Gastroesophageal sphincter (tissue), 4 donors: ENCODE measurements around the gene APOB. TPM values are rescaled to one million over a fixed set of nuclear protein-coding genes. Genes with fewer than 3 reads are reported as not detected.

Experiments
- ATAC-seq: fragments of 150-250 bp; one replicate; pipeline ENCODE4 v1.9.1; 2016; ENCODE audit warnings: mild to moderate bottlenecking, moderate library complexity
- H3K27ac ChIP-seq, 4 donors: fragments of 200-600 bp; sonication (generic) in 3 of 4; 1 replicate in 3 of 4; 2 replicates in 1 of 4; pipeline ENCODE4 v1.5.1; 2016 to 2019
- H3K27me3 ChIP-seq: fragments of 200-600 bp; sonication (generic); one replicate; pipeline ENCODE4 v1.5.1; 2019
- H3K36me3 ChIP-seq, 2 donors: fragments of 200-600 bp; sonication (generic); one replicate each; pipeline ENCODE4 v1.5.1; 2019; ENCODE audit warnings: control low read depth in 1 of 2
- H3K4me1 ChIP-seq, 3 donors: fragments of 200-600 bp; sonication (generic); 1 replicate in 2 of 3; 2 replicates in 1 of 3; pipeline ENCODE4 v1.5.1; 2016 to 2019; ENCODE audit warnings: control low read depth in 2 of 3
- H3K4me3 ChIP-seq, 2 donors: fragments of 200-600 bp; sonication (generic); one replicate each; pipeline ENCODE4 v1.5.1; 2019; ENCODE audit warnings: mild to moderate bottlenecking in 1 of 2, moderate library complexity in 1 of 2
- H3K9me3 ChIP-seq, 3 donors: fragments of 200-600 bp; sonication (generic); one replicate each; pipeline ENCODE4 v1.5.1; 2017 to 2019; ENCODE audit warnings: control low read depth in 2 of 3
- CTCF ChIP-seq, 4 experiments: fragments of 200-600 bp in 2 of 4; fragments of 450-650 bp in 2 of 4; sonication (generic) in 1 of 4; IDR thresholded peaks; one replicate each; pipeline ENCODE4 v1.5.1; 2017 to 2019; ENCODE audit warnings: antibody characterized with exemption in 4 of 4, mild to moderate bottlenecking in 2 of 4, moderate library complexity in 2 of 4
- EP300 ChIP-seq: sonication (generic); formaldehyde crosslinking; IDR thresholded peaks from one replicate; pipeline ENCODE4 v1.6.1; 2017; ENCODE audit warnings: antibody characterized with exemption, mild to moderate bottlenecking
- POLR2A ChIP-seq, 2 donors: fragments of 450-650 bp; IDR thresholded peaks; one replicate each; pipeline ENCODE4 v1.6.1; 2017; ENCODE audit warnings: antibody characterized with exemption in 2 of 2, mild to moderate bottlenecking in 2 of 2, moderate library complexity in 1 of 2
- POLR2AphosphoS5 ChIP-seq: sonication (generic); formaldehyde crosslinking; IDR thresholded peaks from one replicate; pipeline ENCODE4 v1.6.1; 2017; ENCODE audit warnings: antibody characterized with exemption
- whole genome bisulfite sequencing, 2 donors: methylation state at CpG; one replicate each; pipeline ENCODE4 v1.1.5; 2018; ENCODE audit warnings: low coverage in 1 of 2; 5-methylcytosine and 5-hydroxymethylcytosine counted together
- total RNA-seq, 4 donors: library from RNA; depleted of rRNA; stranded (reverse); fragments of >200 nt; gene quantifications; one replicate each; pipeline ENCODE4 v1.1.0, GENCODE V29; 2016

Gene APOB
- total RNA-seq, 4 donors from 2014 or later = 1.2 to 7.8 (median 2.8) TPM

- H3K4me1 ChIP-seq = peaks cover 2 to 48% (median 6%) of the 10 kb centered on the region in 3 donors
- TF ChIP-seq EP300 (no peak), POLR2AphosphoS5 (no peak), CTCF (IDR thresholded peaks at IDR 0.05) (no peak), POLR2A (IDR thresholded peaks at IDR 0.05) (no peak)
- peak overlapping the region; percentile 52 to 85 (median 71) for H3K27ac ChIP-seq
- H3K36me3 ChIP-seq = no peaks in the 10 kb centered on the region
- 89% methylated on average over 3 of the region's 3 CpGs; no CpG with 5 or more reads in 1 of the 2 donors for WGBS, 2 donors
- no peaks in the 10 kb centered on the region for H3K9me3 ChIP-seq
- H3K4me3 ChIP-seq = no peak overlapping the region
- H3K27me3 ChIP-seq = no peaks in the 10 kb centered on the region
- ATAC-seq = no peak
Measured at GRCh38 chr2:21037671-21038108, 6.2 kb downstream of the APOB start.

- H3K27ac ChIP-seq = peak overlapping the region in 3 of 4 donors; percentile 60 to 85 (median 82)
- no peaks in the 10 kb centered on the region for H3K27me3 ChIP-seq
- H3K9me3 ChIP-seq = no peaks in the 10 kb centered on the region
- TF ChIP-seq POLR2AphosphoS5 = no peak
- no peak for TF ChIP-seq CTCF (IDR thresholded peaks at IDR 0.05)
- TF ChIP-seq POLR2A (IDR thresholded peaks at IDR 0.05) = no peak
- TF ChIP-seq EP300 = no peak
- no peak overlapping the region for H3K4me3 ChIP-seq
- H3K36me3 ChIP-seq = no peaks in the 10 kb centered on the region
- peaks cover 2 to 41% (median 6%) of the 10 kb centered on the region in 3 donors for H3K4me1 ChIP-seq
- no peak for ATAC-seq
- WGBS, 2 donors = 94 to 97% methylated on average over 8 to 10 of the region's 15 CpGs
Measured at GRCh38 chr2:21036708-21037670, 6.9 kb downstream of the APOB start.

GRCh38 chr2:21035974-21036707, 7.7 kb downstream of the APOB start:
- Histone ChIP-seq H3K36me3 (no peaks in the 10 kb centered on the region), H3K4me1 (peaks cover 2 to 36% (median 6%) of the 10 kb centered on the region in 3 donors), H3K27me3 (no peaks in the 10 kb centered on the region), H3K4me3 (no peak overlapping the region), H3K27ac (no peak overlapping the region), H3K9me3 (no peaks in the 10 kb centered on the region)
- ATAC-seq = no peak
- WGBS, 2 donors = 95% methylated on average over 3 of the region's 4 CpGs; no CpG with 5 or more reads in 1 of the 2 donors
- TF ChIP-seq POLR2A (IDR thresholded peaks at IDR 0.05) = no peak
- TF ChIP-seq EP300 = no peak
- TF ChIP-seq CTCF (IDR thresholded peaks at IDR 0.05) = no peak
- TF ChIP-seq POLR2AphosphoS5 = no peak

- Histone ChIP-seq H3K4me1 (peaks cover 2 to 31% (median 6%) of the 10 kb centered on the region in 3 donors), H3K4me3 (no peak overlapping the region), H3K27me3 (no peaks in the 10 kb centered on the region), H3K9me3 (no peaks in the 10 kb centered on the region), H3K27ac (no peak overlapping the region), H3K36me3 (no peaks in the 10 kb centered on the region)
- TF ChIP-seq CTCF (IDR thresholded peaks at IDR 0.05) (no peak), POLR2AphosphoS5 (no peak), EP300 (no peak), POLR2A (IDR thresholded peaks at IDR 0.05) (no peak)
- 80 to 84% methylated on average over 1 to 3 of the region's 6 CpGs for WGBS, 2 donors
- ATAC-seq = no peak
Measured at GRCh38 chr2:21035282-21035973, 8.4 kb downstream of the APOB start.
